Measurements from ENCODE around the gene HPS1. TPM values are rescaled to one million over a fixed set of nuclear protein-coding genes. Genes with fewer than 3 reads are reported as not detected.
A peak's percentile ranks its signal among the peaks of the same experiment; 100 is the strongest.

Gene HPS1
- total and polyA plus RNA-seq, 2 experiments from 2014 or later: 21.4 to 51.2 TPM

- no peak for TF ChIP-seq CTCF (conservative IDR thresholded peaks at IDR 0.05; ENCODE audit: low read depth in 2 of 2)
Measured at GRCh38 chr10:98376485-98376884, 70.2 kb downstream of the HPS1 start (continued).

- no peak overlapping the region for H3K4me2 ChIP-seq
- TF ChIP-seq ZNF114 (CRISPR knock-in tag; IDR thresholded peaks at IDR 0.05) (no peak), STAT1 (IDR thresholded peaks at IDR 0.05; ENCODE audit: unreplicated experiment) (no peak), CTCF (conservative IDR thresholded peaks at IDR 0.05; ENCODE audit: low read depth in 2 of 2) (no peak), ETS1 (IDR thresholded peaks at IDR 0.05) (no peak), ZNF331 (CRISPR knock-in tag; IDR thresholded peaks at IDR 0.05; ENCODE audit: low read depth) (no peak), ZNF462 (CRISPR knock-in tag; IDR thresholded peaks at IDR 0.05) (no peak), NANOG (IDR thresholded peaks at IDR 0.05; ENCODE audit: borderline replicate concordance) (no peak), JUNB (IDR thresholded peaks at IDR 0.05; ENCODE audit: unreplicated experiment) (no peak), POLR2AphosphoS5 (IDR thresholded peaks at IDR 0.05; ENCODE audit: low read depth) (no peak), EZH2phosphoT487 (IDR thresholded peaks at IDR 0.05; ENCODE audit: unreplicated experiment) (no peak)
Measured at GRCh38 chr10:98374217-98374985, 72.3 kb downstream of the HPS1 start.

More at GRCh38 chr10:98374217-98374985, 72.3 kb downstream of the HPS1 start:
- Histone ChIP-seq H3F3A (replicated peaks; ENCODE audit: low read depth) (no peaks in the 10 kb centered on the region), H3K27me3 (ENCODE audit: insufficient read depth) (no peaks in the 10 kb centered on the region), H2AFZ (0 out of 2 replicates have a peak overlapping the region, but pooled peaks have one; percentile 38), H3K27ac (ENCODE audit: low read depth) (no peak overlapping the region), H3K36me3 (ENCODE audit: insufficient read depth) (no peaks in the 10 kb centered on the region), H3K4me3 (no peak overlapping the region), H3K4me1 (ENCODE audit: insufficient read depth) (peaks cover 6% of the 10 kb centered on the region; the same call in 1 of the 2 replicates), H4K20me1 (replicated peaks; ENCODE audit: insufficient read depth) (no peaks in the 10 kb centered on the region), H3K9me2 (ENCODE audit: insufficient read depth) (no peaks in the 10 kb centered on the region), H3K79me2 (replicated peaks; ENCODE audit: insufficient read depth) (no peaks in the 10 kb centered on the region)
- Mint-ChIP-seq H3K4me1 (peaks cover 19% of the 10 kb centered on the region), H3K9me3 (peaks cover 9% of the 10 kb centered on the region; the same call in 2 of the 3 replicates), H3K27me3 (ENCODE audit: insufficient read depth, low read depth, poor library complexity) (peaks cover 2% of the 10 kb centered on the region), H3K27ac (peak overlapping the region; percentile 49; the same call in 1 of the 2 replicates), H3K4me3 (no peak overlapping the region), H3K36me3 (ENCODE audit: low read depth) (no peaks in the 10 kb centered on the region)
- peak; percentile 58 for ATAC-seq
- DNase-seq (ENCODE audit: low spot score): no peak
